ENCODE data around the gene BMPR2.
"Not testable (repeated sequence)": the region's sequence is repeated elsewhere in the genome, so short reads cannot be mapped to it uniquely, and the experiment has no call there.

BMPR2 gene

DNA sequence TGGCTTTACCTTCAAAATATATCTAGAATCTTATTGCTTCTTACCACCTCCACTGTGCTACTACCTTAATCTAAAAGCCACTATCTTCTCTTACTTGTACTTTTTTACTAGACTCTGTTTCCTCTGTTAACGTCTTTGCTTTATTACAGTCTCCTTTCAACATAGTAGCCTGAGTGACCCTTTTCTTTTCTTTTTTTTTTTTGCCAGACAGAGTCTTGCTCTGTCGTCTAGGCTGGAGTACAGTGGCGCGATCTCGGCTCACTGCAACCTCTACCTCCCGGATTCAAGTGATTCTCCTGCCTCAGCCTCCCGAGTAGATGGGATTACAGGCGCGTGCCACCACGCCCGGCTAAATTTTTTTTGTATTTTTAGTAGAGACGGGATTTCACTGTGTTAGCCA lies 10.4 kb downstream of the BMPR2 start:
- not testable (repeated sequence) for DNase-seq

DNA sequence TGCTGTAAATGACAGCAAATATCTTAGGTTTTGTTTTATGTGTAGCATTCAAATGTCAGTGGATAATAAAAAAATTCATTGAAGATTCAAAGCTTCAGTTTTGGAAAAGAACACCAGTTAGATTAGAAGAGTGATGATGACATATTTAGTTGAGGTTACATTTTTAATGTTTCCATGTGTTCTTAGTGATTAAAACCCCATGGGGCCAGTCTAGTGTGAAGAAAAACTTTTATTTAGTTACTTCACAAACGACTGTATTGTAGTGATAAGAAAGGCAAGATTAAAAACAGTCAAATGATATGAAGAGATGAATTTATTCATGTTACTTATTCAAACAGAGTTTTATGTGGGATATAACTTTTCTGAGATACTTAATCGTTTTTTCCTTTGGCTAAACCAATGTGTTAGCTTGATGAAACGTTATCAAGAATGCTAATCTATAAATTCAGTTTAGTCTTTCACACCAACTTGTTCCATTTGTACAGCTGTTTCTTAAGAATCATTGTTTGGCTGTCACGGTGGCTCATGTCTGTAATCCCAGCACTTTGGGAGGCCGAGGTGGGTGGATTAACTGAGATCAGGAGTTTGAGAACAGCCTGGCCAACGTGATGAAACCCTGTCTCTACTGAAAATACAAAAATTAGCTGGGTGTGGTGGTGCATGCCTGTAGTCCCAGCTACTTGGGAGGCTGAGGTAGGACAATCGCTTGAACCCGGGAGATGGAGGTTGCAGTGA lies 11.6 kb downstream of the BMPR2 start:
- DNase-seq = no peak

DNA sequence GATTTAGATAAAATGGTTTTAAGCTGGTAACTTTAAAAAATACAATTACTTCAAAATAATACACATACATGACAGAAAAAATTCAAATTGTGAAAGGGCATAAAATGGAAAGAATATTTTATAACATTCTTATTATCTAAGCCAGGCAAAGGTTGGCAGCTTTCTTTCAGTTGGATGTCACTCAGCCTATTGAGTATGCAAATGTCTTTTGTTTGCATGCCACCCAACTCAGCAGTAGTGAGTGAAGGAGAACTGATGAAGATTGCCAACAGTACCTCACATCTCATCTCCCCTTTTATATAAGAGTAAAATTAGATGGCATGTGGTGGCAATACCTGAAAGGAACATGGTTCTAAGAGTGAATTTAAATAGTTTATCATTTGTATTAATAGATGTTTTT lies 24.8 kb downstream of the BMPR2 start:
- DNase-seq = no peak

DNA sequence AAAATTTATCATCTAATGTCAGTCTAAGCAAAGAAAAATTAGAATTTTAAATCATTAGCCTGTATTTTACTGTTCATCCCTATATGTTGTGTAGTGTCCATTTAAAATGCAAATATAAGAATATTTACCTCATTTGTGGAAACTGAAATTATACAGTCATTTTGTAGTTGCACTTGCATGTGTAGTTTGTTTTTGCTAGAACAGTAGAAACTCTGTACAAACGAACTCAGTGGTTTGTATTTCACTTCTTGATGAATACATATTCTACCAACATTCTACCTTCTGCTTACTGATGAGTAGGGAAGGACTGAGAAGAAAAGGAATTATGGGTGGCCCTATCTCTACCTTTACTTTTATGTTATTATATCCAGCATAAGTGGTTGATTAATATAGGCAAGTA lies 29.7 kb downstream of the BMPR2 start:
- DNase-seq = no peak

DNA sequence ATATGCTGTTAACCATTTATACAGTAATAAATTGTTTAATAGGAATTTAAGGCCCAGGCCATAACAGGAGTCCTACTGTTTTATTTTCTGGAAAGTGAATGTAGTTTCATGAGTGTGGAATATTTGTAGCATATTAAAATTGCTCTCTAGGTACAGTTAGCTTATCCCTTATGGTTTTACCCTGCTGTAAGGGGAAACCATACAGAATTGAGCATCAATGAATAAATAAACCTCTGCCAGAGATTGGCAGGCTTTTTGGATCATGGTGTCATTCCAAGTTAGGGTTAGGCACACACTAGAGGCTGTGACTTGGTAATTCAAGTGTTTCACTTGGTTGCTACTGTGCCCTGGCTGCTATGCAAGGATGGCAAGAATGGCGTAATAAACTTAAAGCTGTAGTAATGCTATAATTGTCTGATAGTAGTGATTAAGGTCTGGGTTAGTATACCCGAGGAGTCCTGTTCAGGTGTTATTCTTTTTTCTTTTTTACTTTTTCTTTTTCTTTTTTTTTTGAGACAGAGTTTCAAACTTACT lies 30.4 kb downstream of the BMPR2 start:
- DNase-seq = no peak

DNA sequence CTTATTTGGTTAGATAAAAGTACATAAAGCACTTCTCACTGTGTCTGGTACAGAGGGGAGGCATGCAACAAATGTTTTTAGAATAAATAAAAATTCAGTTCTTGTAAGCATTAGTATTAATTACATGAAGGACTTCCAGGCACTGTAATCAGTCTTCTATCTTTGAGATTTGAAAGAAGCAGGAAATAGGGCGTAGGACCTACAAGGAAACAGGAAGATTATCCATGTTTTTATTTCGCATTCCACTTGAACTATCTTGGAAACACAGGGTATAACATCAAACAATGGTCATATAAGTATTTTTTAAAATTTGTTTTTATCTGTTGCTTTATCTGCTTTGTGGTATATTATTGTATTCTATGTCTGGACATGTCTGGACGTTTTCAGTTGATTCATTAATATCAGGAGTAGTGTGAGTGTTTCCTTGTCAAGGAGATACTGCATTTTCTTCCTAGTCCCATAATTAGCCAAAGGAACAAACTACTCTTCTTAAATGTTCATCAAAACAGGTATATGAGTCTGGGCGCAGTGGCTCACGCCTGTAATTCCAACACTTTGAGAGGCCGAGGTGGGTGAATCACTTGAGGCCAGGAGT lies 32.5 kb downstream of the BMPR2 start:
- no peak for DNase-seq

DNA sequence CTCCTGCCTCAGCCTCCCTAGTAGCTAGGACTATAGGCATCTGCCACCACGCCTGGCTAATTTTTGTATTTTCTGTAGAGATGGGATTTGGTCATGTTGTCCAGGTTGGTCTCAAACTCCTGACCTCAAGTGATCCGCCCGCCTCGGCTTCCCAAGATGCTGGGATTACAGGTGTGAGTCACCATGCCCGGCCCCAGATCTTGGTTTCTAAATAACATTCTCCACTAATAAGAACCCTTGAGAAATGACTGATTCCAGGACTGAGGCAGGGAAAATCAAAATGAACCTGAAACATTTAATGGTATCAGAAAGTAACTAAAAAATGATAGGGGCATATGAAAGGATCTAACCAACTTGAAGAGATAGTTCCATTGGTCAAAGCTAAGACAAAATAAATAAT lies 34.0 kb downstream of the BMPR2 start:
- DNase-seq = no peak

DNA sequence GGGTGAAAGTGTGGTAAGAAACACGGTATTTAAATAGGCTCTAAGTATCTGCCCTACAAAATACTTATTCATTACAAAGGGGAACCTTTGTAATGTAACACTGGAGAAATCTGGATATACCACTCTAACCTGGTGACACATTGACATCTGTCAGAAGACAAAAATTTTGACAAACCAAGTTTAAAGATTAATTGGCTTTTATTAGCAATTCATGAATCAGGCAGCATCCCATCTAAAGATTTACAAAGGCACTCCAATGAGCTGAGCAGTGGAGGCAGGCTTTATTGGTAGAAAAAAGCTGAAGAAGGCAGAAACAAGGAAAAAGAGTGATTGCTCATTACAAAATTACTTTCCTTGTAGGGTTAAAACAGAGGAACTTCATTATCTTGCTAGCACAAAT lies 35.0 kb downstream of the BMPR2 start:
- no peak for DNase-seq

DNA sequence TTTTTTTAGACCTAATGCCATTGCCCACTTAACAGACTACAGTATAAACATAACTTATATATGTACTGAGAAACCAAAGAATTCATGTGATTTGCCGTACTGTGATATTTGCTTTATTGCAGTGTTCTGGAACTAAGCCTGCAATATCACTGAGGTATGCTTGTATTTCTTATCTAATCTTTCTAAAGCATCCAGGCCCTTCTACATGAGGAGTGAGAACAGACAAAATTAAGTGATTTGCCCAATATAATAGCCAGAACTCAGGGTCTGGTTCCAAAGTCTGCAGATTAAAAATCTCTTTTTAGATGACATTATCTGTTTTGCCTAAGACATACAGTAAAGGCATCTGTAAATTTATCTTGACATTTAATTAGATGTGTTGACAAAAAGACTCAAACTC lies 41.9 kb downstream of the BMPR2 start:
- no peak for DNase-seq

DNA sequence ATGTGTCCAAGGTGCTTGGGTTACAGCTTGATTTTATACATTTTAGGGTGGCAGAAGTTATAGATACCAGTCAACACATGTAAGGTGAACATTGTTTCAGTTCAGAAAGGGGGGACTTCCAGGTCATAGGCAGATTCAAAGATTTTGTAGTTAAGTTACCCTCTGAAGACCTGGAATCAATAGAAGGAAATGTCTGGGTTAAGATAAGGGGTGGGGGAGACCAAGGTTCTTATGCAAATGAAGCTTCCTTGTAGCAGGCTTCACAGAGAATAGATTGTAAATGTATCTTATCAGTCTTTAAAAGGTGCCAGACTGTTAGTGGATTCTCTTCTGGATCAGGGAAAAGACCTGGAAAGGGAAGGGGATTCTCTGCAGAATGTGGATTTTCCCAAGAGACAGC lies 42.4 kb downstream of the BMPR2 start:
- DNase-seq = no peak

DNA sequence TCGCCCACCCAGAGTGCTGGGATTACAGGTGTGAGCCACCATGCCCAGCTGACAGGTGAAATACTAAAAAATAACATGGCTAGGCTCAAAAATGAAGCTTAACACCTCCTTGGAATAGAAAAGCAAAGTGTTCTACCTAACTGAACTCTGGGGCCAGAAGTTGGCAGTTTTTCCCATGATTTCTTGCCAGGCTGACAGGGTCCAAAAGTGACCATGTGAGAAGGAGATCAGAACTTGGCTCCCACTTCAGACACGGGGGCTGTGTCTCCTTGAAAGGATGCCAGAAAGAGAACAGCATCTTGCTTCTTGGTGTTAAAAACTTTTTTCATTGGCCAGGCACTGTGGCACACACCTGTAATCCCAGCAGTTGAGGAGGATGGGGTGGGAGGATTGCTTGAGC lies 47.0 kb downstream of the BMPR2 start:
- no peak for DNase-seq

DNA sequence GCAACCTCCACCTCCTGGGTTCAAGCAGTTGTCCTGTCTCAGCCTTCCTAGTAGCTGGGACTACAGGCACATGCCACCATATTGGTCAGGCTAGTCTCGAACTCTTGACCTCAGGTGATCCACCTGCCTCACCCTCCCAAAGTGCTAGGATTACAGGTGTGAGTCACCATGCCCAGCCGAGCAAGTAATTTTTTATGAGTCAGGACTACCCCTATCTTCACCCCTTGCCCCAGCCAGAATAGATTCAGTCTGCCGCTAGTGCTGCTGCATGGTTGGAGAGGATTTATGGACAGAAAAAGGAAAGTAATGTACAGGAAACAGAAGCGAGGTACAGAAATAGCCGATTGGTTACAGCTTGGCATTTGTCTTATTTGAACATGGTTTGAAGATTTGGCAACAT lies 48.9 kb downstream of the BMPR2 start:
- DNase-seq = no peak

DNA sequence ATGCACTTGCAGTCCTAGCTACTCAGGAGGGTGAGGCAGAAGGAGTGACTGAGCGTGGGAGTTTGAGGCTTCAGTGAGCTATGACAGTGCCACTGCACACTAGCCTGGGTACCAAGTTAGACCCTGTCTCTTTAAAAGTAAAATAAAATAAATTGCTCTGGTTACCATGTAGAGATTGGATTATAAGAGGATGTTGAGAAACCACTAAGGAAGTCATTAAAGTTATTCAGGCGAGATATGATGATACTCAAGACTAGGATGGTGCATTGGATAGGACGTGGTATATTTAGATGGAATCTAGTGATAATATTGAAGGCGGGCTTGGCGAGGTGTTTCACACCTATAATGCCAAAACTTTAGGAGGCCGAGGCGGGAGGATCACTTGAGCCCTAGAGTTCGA lies 50.6 kb downstream of the BMPR2 start:
- no peak for DNase-seq

DNA sequence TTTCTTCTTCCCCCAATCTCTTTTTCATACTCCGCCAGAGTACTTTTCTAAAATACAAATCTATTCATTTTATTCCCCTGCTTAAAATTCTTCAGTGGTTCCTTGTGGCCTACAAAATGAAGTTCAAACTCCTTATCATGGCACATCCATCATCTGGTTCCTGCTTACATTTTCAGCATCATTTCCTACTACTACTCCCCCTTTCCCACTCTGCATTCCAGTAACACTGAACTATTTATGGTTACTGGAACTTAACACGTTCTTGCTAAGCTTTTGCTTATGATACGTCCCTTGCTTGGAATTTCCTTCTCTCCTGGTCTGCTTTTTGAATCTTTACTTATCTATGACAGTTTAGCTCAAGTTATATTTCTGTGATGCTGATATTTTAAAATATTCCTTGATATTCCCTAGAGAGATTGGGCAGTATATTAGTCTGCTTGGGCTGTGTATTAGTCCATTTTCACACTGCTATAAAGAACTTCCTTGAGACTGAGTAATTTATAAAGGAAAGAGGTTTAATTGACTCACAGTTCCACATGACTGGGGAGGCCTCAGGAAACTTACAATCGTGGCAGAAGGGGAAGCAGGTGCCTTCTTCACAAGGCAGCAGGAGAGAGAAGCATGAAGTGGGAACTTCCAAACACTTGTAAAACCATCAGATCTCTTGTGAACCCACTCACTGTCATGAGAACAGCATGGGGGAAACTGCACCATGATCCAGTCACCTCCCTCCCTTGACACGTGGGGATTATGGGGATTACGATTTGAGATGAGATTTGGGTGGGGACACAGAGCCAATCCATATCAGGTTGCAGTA lies 53.2 kb downstream of the BMPR2 start:
- DNase-seq = no peak

DNA sequence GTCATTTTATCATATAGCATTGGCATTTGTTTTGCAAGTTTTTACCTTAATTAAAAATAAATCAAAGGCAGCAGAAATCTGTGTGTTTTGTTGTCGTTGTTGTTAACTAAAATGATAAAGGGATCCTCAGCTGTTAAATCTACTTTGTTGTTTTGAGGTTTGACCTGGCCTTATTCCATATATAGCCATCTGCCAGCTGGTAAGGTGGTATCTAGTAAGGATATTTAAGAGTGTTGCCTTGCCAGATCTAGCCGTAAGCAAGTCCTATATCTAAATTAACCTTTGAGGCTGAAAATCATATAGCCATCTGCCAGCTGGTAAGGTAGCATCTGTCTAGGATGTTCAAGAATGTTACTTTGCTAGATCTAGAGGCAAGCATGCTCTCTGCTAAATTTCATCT lies 56.6 kb downstream of the BMPR2 start:
- DNase-seq = no peak

DNA sequence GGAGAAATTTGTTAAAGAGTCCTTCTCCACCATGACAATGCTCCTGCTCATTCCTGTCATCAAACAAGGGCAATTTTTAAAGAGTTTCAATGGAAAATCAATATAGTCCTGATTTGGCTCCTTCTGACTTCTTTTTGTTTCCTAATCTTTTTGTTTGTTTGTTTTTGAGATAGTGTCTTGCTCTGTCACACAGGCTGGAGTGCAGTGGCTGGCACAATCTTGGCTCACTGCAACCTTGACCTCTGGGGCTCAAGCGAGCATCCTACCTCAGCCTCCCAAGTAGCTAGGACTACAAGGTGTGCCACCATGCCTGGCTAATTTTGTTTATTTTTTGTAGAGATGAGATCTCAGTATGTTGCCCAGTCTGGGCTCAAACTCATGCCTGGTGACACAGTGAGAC lies 58.3 kb downstream of the BMPR2 start:
- DNase-seq = no peak

DNA sequence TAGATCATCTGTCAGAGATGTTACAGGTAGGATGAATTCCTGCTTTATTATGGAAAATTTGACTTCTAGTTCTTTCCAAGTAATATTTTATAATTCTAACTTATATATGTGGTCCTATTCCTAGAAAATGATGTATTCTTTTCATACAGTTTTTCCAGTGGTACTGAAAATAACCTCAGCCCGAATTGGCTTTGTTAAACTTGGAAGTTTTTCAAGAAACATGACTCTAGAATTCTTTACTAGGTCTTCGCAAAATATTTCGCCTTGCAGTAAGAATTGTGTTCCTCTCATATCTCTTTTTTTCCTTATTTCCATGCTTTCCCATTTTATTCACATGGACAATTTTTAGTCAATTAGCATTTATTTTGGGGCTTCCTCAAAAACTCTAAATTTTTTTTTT lies 60.5 kb downstream of the BMPR2 start:
- DNase-seq = no peak

DNA sequence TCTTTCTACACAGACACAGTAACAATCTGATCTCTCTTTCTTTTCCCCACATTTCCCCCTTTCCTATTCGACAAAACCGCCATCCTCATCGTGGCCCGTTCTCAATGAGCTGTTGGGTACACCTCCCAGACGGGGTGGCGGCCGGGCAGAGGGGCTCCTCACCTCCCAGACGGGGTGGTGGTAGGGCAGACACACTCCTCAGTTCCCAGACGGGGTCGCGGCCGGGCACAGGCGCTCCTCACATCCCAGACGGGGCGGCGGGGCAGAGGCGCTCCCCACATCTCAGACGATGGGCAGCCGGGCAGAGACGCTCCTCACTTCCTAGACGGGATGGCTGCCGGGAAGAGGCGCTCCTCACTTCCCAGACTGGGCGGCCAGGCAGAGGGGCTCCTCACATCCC lies 64.0 kb downstream of the BMPR2 start:
- DNase-seq = not testable (repeated sequence)

DNA sequence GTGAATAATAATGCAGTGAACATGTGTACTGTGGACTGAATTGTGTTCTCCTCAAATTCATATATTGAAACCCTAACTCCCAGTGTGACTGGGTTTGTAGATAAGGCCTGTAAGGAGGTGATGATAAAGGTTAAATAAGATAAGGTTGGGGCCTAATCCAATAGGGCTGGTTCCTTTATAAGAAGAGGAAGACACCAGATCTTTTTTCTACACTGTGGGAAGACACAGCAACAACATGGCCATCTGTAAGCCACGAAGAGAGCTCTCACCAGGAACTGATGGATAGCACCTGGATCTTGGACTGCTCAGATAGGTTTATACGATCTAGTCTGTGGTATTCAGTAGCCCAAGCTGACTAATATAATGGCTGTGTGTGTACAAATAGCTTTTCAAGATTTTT lies 66.8 kb downstream of the BMPR2 start:
- no peak for DNase-seq

DNA sequence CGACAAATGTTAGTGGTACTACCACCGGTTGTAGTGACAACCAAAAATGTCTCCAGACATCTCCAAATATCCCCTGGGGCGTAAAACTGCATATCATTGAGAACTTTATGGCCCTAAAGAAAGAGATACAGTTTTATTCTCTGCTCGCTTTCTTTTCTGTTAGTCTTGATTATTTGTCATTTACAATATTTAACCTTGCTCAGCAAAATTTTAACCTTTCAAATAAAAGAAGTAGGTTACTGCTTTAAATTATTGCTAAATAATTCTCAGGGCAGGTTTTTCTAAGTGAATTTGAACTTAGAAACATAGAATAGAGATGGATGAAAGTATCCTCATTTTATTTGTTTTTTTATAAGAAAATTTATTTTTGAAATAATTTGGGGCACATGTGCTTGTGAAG lies 67.9 kb downstream of the BMPR2 start:
- no peak for DNase-seq

DNA sequence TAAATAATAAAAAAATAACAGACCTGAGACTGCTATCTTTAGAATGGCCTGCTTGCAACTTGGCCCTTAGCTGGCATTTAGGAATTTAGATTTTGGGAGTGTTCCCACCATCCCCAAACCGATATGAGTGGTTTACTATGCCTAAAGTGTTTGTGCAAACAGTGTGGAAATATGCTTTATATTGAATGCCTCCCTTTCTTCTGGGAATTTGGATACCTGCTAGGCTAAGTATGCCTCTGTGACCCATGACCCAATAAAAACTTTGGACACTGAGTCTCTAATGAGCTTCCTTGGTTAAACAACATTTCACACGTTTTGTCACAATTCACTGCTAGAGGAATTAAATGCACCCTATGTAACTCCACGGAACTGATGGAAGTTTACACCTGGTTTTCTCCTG lies 73.2 kb downstream of the BMPR2 start:
- no peak for DNase-seq

DNA sequence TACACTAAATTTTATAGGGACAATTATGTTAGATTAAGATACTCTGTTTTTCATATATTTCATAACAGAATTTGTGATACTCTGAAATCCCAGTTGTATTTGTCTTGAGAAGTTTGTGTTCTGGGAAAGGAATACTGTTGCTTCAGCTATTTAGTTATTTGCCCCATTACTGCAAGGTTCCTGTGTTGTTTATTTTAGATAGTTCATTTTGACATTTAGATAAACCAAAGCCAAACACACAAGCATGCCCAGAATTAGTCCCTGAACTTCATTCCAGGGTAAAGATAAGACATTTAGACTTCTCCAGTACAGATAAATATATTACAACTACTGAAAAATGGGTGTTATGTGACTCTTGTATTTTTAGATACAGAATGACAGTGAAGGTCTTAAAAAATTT lies 74.7 kb downstream of the BMPR2 start:
- no peak for DNase-seq

DNA sequence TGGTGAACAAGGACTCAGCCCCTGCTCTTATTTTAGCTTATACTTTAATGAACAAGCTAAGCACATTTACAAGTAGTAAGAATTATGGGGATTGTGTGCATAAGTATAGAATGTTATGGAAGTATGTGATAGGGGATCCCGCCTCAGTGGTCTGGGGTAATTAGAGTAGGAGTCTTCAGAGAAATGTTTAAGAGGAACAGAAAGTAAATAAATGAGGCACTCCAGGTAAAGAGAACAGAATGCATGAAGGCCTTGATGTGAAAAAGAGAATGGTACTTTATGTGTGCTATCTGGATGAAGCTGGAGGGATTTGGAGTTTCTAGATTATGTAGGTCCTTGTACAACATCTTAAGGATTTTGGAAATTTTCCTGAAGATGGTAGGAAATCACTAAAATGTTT lies 76.6 kb downstream of the BMPR2 start:
- DNase-seq = no peak

DNA sequence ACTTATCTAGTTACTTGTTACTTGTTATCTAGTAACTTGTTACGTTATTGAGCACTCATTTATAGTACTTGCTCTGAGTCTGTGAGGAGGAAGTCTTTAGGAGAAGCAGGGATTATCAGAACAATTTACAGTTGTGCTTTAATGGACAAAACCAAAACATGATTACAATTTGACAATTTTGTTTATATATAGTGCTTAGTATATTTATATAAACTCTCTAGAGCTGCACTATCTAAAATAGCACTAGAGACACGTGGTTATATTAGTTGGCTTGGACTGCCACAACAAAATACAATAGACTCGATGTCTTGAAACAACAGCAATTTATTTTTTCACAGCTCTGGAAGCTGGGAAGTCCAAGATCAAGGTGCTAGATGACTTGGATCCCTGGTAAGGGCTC lies 78.4 kb downstream of the BMPR2 start:
- DNase-seq = no peak

Measured in activated T-cell treated with anti-CD3 and anti-CD28 coated beads, Interleukin-2, amount 50 U/mL, for 1 hour (primary cell).